ENCODE data around the gene RTF2.

The RTF2 gene

DNA sequence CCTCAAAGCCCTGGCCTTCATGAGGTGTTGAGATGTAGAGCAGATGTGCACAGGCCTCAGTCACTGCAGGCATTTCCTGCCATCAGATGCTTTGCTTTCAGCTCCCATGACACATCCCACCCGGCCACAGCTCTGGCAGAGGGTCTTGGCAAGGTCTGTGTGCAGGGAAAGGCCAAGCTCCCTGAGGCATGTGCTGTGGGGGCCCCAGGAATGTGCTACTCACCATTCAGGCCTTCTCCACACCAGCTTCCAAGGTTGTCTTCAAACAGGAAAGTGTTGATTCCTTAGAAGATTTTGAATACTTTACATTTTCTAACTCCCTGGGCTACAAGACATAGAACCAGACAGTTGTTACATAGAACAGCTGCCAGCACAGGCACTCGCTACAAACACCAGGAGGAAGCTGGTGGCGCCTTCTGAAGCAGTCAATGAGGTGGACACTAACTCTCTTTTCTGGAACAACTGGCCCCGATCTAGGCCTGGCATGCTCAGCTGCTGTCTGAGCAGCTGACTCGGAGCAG lies 28.6 kb upstream of the RTF2 start:
- peak; percentile 44 for DNase-seq (ENCODE audit: low read depth)

DNA sequence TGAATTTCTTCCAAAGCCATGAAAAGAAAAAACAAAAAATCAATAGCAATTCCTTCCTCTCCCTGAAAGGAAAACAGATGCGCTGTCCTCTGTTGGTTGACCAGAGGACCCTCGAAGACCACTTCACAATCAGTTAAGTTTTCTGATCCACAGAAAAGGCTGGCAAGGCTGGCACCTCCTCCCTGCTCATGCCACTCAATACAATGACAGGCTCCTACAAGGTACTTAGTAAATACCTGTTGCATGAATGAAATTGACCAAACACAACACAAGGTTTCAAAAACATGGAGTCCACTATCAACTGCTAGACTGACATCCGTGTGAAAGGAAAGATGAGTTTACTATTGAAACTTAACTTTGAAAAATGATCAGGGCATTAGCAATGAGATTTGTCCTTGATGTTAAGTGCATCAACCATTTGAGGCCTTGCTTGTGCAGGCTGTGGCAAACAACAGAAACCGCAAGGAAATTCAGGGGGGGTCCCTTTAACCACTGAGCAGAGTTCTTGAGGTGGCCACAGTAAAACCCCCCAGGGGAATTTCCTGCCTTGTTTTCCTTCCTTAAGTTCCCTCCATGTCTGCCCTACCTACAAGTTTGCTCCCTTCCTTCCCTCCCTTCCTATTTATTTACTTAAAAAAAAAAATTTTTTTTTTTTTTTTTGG lies 27.9 kb upstream of the RTF2 start:
- no peak for DNase-seq (ENCODE audit: low read depth)

DNA sequence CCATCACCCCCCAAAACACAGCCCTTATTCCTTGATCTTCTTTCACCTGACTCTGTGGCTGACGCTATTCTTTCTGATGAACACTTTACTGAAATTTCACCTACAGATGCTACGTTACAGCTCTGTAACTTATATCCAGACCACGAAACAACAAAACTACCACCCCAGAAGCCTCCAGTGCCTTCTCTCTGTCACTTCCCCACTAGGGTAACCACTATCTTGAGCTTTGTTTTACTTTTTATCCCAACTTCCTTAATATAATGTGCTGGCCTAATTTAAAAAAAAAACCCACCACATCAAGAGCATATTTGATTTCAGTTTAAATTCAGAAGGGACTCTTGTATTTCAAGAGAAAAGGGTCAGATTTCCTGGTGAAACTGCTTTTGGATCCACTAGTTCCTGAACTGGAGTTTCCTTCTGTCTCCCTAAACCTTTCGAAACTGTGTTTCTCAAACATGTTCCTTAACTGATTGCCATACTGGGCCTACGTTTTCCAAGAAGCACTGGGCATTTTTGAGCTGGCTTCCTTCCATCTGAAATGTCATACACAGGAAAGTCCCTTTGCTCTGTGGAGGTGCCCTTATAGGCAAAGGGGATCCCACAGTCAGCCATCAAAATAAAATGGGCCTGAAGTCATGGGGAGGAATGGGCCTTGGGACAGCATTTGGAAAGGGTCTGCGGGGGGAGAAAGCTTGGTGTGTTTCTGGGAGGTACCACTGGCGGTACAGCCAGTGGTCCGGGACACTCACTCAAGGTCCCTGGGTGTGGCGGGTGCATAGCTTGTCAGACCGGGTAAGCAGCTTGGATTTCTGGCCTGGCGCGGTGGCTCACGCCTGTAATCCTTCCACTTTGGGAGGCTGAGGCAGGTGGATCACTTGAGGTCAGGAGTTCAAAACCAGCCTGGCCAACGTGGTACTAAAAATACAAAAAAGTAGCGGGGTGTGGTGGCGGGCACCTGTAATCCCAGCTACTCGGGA lies 25.8 kb upstream of the RTF2 start:
- no peak for DNase-seq (ENCODE audit: low read depth)

DNA sequence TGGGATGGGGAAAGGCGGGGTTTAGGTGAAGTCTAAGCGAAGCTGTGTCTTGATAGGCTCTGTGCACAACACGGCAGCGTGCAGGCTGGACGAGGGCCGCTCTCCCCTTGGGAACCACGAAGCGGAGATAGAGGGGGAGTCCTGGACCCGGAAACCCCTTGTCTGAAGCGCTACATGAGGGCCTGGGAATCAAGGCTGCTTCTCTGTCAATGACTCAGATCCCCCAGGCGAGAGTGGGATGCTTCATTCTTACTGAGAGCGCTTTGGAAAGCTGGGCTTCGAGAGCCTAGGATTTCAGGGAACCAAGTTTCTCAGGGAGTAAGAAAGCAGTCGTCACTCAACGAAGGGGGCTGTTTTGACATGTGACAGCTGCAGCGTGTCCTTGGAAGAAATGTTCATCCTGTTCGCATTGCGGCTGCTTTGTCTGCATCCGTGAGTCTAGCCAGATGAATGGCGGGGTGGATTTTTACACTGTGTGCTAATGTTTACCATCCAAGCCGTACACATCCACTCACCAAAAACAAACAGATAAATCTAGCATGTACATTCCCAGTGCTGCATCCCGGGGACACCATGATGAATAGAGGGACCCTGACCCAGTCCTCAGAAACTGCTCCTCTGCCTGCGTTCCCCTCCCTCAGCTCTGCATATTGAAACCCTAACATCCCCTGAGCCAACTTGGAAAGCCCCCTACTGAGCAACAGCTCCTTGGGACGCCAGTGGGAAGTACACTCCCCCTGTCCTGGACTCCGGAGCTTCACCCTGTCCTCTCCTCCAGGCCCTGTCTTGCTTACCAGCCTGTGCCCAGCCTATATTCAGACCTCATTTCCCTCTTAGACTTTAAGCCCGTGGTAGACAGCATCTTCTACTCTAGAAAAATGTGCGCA lies 24.5 kb upstream of the RTF2 start:
- no peak for DNase-seq (ENCODE audit: low read depth)

DNA sequence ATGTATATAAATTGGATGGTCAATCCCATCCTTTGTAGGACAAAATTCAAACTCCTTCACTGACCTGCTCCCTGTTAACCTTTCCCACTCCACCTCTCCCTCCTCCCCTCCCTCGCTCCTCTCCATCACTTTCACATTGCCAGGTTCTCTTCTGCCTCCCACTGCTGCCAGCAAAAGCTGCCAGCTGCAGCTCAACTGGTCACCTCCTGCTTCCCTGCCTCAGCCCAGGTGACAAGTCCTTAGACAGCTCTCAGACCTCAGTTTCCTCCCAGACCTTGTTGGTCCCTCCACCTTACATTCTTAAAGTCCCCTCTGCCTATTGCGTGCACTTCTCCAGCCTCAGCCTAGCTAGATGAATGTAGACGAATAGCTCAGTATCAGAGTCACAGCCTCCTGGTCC lies 23.3 kb upstream of the RTF2 start:
- no peak for DNase-seq (ENCODE audit: low read depth)

DNA sequence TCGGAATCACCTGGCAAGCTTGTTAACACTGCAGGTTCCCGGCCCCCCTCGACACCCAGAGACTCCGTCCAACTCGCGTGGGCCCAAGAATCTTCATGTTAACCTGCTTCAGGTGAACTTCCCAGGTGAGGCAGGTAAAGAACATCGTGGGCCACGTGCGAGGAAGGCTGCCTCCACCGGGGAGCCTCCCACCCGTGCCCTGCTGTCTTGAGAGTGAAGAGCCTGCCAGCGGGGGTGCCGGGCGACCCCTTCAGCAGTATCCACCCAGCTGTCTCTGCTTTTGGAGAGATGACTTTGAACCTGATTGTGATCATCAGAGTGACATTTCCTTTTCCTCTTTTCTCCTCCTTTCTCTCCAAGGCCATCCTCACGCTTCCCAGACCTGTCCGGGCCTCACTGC lies 22.9 kb upstream of the RTF2 start:
- no peak for DNase-seq (ENCODE audit: low read depth)

DNA sequence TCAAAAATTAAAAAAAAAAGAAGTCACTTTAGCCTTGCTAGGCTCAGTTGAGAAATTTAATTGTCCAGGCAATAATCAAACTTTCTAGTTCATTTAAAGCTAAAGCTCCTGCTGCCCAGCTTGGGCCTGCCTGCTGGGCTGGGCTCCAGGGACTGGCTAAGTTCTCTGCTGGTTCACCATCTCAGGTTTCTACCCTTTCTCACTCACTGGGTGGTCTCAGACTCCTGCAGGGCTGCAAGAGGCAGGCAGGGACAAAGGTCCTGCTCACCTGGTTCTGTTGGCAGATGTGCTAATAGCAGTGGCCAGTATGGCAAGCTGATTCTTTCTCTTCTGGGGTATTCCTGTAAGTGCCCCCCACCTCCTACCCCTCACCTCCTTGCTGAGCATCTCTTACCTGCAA lies 21.2 kb upstream of the RTF2 start:
- no peak for DNase-seq (ENCODE audit: low read depth)

DNA sequence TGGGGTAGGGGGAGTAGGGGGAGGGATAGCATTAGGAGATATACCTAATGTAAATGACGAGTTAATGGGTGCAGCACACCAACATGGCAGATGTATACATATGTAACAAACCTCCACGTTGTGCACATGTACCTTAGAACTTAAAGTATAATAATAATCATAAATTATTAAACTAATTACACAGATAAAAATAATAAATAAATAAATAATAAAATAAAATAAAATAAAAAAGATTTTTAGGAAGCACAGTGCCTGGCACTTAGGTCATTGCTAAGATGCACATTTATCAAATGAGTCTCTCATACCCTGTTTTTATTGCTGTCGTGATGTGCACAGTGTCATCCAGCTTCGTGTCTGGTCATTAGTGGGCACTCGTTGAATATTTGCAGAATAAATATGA lies 19.0 kb upstream of the RTF2 start:
- no peak for DNase-seq (ENCODE audit: low read depth)

DNA sequence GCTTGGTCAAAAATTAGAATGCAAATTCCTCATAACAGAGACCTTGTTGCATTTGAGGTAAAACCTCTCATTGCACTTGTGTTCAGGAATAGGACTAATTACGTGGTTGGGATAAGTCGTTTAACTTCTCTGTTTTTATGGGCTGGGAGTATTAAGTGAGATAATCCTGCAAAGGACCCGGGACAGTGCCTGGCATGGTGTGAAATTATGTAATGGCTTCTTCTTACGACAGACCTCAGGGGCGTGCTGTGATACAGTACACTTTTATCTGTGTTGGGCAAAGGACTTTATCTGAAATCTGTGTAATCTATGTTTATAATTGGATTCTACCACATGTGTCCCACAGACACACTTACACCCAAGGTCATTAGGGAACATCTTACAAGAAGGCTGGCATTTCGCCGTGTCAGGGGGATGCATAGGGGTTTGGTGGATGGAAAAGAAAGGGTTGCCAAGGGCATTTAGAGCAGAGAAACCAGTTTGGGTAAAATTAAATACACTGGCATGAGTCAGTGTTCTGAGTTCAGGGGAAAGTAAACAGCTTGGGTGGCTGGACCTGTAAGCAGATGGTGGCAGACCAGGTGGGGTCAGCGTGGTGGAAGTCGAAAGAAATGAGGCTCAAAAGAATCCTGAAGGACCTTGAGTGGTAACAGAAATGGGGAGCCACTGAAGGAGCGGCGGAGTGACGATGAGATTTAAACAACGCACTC lies 17.2 kb upstream of the RTF2 start:
- no peak for DNase-seq (ENCODE audit: low read depth)

DNA sequence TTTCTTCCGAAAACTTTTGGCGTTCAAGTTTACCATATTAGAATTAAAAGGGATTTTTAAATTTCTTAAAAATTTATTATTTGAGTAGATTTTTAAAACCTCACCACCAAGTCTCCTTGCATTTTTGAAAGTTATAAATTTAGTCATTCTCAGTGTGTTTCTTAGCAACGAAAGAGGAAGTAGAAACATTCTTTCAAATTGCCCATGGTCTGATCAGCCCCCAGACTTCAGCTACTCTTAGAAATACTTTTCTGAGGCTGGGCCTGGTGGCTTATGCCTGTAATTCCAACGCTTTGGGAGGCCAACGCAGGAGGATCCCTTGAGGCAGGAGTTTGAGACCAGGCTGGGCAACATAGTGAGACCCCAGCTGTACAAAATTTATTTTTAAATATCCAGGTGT lies 15.1 kb upstream of the RTF2 start:
- no peak for DNase-seq (ENCODE audit: low read depth)

DNA sequence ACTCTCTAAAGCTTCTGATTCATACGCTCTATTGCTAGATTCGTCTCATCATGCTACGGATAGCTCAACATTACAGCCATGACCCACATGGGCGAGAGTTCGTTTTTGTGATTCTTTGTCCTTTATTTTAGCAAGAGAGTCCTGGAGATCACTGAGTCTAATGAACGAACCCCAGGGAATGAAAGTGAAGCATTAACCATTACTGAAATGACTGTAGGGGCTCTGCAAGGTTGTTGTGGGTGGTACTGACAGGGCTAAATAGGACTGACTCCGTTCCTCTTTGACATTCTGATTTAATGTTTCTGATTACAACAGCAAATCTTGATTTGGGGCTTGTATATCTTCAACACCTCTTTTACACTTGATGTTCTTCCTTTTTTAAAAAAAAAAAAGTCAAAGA lies 13.7 kb upstream of the RTF2 start:
- DNase-seq (ENCODE audit: low read depth): no peak

DNA sequence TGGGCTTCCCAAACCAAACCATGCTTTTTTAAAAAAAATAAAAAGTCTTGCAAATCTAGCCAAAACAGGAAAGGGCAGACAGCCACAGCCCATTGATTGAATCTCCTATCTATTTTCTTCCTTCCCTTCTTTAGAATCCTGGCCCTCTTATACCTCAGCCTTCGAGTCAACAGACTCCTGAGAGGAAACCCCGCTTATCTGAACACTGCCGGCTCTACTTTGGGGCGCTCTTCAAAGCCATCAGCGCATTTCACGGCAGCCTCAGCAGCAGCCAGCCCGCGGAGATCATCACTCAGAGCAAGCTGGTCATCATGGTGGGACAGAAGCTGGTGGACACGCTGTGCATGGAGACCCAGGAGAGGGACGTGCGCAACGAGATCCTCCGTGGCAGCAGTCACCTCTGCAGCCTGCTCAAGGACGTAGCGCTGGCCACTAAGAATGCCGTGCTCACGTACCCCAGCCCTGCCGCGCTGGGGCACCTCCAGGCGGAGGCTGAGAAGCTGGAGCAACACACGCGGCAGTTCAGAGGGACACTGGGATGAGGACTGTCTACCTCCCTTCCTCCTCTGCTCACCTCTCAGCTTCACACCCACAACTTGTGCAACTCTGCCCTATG lies 10.1 kb upstream of the RTF2 start:
- no peak for DNase-seq (ENCODE audit: low read depth)

DNA sequence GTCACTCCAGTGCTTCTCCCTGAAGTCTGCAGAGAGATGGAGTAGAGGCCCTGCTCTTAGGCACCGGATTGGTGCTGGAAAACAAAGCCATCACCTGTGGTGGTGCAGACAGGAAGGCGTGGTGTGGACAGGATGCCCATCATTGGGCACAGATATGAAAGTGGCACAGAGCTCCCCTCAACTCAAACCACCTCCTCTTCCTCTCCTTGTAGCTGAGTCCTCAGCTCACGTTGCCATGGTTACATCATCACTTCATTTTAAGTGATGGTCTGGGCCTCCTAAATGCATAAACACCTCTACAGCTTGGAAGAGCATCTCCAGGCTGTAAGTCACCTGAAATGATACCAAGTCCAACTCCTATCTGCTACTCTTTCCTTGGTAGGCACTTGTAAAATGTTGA lies 8.0 kb upstream of the RTF2 start:
- no peak for DNase-seq (ENCODE audit: low read depth)

DNA sequence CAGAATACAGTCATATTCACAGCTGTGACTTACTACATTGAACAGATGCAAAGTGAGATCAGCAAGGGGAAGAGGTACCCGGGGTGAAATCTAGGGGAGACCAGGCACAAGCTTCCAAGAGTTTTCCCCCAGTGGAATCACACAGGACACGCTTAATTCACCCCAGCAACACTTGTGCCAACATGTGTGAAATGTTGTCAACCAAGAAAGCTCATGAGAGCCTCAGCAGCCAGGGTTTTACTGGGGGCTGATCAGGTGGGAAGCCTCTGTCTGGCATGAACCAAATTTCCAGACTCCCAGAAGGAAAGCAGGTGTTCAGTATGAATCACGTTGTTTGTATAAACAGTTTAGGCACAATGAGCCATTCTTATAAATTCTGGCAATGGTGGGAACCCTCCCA lies 6.9 kb upstream of the RTF2 start:
- DNase-seq (ENCODE audit: low read depth): no peak

DNA sequence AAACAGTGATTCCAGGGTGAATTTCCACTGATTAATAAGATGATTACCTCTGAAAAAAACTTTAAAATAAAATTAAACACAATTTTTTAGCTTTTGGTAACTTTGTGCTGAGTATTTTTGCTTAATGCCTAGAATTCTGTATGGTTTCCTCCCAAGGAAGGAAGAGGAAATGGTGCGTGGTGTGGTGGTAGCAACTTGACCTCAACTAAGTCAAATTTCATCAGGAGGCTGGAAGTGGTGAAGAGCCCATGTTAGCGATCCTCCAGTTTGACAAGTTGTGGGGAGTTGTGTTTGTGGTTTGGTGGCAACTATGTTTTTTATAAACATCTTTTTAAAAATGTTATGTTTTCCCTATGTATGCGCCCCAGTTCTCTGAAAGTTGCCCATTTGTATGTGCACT lies 5.0 kb upstream of the RTF2 start:
- no peak for DNase-seq (ENCODE audit: low read depth)

DNA sequence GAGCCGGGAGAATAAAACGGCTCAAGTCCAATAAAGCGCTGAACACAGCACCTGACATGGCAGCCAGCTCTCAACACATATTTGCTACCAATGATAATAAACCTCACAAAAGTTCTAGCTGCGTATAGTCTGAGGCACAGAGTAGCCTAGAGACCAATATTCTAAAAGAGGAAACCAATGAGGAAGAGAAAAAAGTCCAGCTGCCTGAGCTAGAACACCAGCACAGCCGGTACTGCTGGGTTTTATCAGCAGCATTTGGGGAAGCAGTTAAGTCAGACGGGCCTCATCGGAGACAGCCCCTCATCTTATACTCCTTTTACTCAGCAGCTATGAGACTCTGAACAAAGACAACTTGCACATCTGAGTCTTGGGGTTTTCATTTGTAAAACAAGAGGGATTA lies 2.4 kb upstream of the RTF2 start:
- DNase-seq (ENCODE audit: low read depth): no peak

DNA sequence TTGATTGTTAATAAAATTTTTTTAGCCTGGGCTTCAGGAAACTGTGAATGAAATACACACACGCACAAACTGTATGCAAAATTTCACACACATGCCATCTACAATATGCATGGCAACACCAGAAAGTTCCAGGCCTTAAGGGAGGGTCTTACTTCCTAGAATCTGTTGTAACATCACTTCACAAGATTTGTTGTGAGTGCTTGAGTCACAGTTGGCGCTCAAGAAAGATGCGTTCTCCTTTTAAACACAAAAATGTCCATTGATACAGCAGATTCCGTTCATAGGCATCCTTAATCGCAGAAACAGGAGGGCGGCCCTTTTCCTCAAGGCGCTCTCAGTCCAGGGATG lies 485 bp upstream of the RTF2 start:
- DNase-seq (ENCODE audit: low read depth): no peak

DNA sequence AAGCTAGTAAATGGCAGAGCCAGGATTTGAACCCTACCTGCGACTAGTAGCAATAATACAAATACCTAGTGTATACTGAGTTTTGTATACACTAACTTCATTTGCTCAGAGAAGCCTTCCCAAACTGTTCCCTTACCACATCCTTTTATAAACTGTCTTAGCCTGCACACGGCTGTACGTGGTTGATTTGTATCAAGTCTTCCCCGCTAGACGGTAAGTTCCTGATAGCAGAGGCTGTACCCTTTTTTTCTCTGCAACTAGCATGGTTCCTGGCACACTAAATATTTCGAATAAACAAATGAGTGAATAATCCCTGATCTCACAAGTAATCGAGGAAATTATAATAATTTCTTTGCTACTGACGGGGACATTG lies 636 bp downstream of the RTF2 start:
- DNase-seq (ENCODE audit: low read depth): no peak

DNA sequence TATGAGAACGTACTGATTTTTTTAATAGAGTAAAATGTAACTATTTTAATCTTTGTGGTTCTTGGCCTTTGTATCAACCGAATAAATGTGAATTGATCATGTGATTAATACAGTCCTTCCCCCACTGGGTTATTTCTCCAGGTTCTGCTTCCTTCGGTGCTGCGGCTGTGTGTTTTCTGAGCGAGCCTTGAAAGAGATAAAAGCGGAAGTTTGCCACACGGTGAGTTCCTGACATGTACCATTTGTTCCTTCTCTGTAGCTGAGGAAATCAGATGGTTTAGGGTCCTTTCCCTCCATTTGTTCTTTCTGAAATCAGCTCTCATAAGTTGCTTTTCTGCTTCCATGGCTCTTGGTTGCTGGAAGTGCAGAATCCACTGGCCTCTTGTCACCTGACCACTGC lies 15.5 kb downstream of the RTF2 start:
- no peak for DNase-seq (ENCODE audit: low read depth)

DNA sequence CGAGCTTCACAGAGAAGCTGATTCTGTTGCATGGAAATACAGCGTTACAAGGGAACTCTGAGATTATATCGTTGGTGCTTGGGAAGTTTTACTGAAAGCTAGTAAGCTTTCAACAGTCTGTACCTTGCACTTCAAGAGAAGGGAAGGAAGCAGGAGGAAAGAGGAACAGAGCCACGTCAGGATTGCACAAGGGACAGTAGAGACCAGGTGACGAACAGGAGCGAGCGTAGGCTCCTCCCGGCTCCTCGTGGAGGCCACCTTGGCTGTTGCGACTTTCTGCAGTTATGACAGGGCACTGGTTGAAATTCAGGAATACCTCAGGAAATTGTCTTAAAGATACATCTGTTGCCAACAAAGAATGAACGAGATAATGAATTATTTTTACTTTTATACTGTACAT lies 18.8 kb downstream of the RTF2 start:
- DNase-seq (ENCODE audit: low read depth): no peak

DNA sequence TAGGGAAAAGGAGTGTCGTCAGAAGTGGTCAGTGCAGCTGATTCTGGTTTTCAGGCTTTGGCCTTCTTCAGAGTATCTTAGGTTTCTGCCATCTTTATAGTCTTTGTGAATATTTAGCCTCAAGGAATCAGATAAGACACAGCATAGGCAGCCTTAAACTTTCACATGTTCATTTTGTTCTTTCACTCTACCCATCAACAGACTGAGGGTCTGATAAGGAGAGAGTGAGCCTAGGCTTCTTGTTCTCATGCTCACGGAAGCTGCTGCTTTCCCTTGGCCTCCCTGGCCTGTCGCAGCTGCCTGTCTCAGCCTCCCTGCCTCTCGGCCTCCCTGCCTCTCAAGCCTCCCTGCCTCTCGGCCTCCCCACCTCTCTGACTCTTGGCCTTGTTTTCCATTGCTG lies 20.1 kb downstream of the RTF2 start:
- DNase-seq (ENCODE audit: low read depth): no peak

DNA sequence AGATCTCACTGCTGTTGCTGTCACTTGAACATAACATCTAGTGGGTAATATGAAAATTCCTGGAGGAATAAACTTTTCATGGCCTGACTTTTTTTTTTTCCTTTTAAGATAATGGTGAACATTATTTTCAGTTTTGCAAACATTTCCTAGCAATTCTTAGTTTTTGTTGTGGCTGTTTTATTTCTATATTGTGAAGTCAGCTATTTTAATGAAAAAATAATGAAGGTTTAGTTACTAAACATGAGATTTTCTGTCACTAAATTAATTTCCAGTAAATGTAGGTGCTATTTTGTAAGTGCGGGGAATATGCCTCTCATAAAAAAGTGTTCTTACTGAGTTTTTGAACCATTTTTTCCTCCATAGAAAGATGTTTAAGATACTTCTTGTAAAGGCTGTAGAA lies 32.7 kb downstream of the RTF2 start:
- no peak for DNase-seq (ENCODE audit: low read depth)

Data from stromal cell of bone marrow (primary cell).